Heart left ventricle (tissue), 13 donors: ENCODE data around the gene ASPG.

Source experiments
- CTCF ChIP-seq, 12 donors: fragments of 200-600 bp; sonication (generic) in 4 of 12; IDR thresholded peaks; one replicate each; pipeline versions ENCODE4 v1.5.0 to v1.8.0; 2018 to 2022; ENCODE audit warnings: antibody characterized with exemption in 12 of 12, mild to moderate bottlenecking in 5 of 12
- POLR2A ChIP-seq, 2 donors: fragments of 450-650 bp; IDR thresholded peaks; one replicate each; pipeline ENCODE4 v1.6.1; 2017; ENCODE audit warnings: antibody characterized with exemption in 2 of 2, mild to moderate bottlenecking in 2 of 2, moderate library complexity in 2 of 2
- donor health status: ischemic (EF 13 %, LVEDD 7.1; RV severe dilation, severe dysfunction).
- donor health status: DM: no; HTN: yes; CAD: no.
- donor health status: DM: no; HTN: no; CAD: no.
- donor health status: ischemic (EF 25% LVEDD 6.9; RV normal size, moderate dysfunction).
- donor health status: ischemic (EF 25% LVEDD 5.7; RV mildly dilated, moderate dysfunction).
- donor health status: ischemic (EF 35%, LVEDD 5.7; RV mildly dilated, moderate dysfunction).
- donor health status: nonischemic (EF 11% LVEDD 7.7; RV severe dilation, severe dysfunction).
- donor health status: DM: yes; HTN: yes; CAD: no.
- donor health status: PGD.
- donor health status: ischemic (EF 29% LVEDD 5.4; RV normal size, mild dysfunction).
- donor health status: nonischemic (EF 23%, LVEDD 6.1; RV moderate dilation, normal function).

- no peak for TF ChIP-seq POLR2A (IDR thresholded peaks at IDR 0.05)
- TF ChIP-seq CTCF (IDR thresholded peaks at IDR 0.05): no peak
Observed at GRCh38 chr14:104112609-104113571, 27.4 kb downstream of the ASPG start.
